Activated CD4-positive, alpha-beta T cell treated with anti-CD3 and anti-CD28 coated beads, Interleukin-2, amount 10 ng/mL, durations not matched to agents 7 days and 5 days (primary cell): ENCODE data around the gene DNAJB6. TPM values are rescaled to one million over a fixed set of nuclear protein-coding genes. Genes with fewer than 3 reads are reported as not detected.

ENCODE experiments used
- total RNA-seq, 2 experiments: library from RNA; stranded (reverse); gene quantifications; one replicate each; pipeline ENCODE4 v1.2.3, GENCODE V29; 2021

Gene DNAJB6
- total RNA-seq, 2 experiments from 2014 or later, result 67.8 to 68.9 TPM

Other genes starting within 250 kb of the DNAJB6 start
- gene UBE3C, start 198.1 kb upstream of the DNAJB6 start, total RNA-seq, result 10 to 100 TPM; 50.3 to 51.3 TPM